HepG2 (cell line): ENCODE measurements around the gene PTK7. TPM values are rescaled to one million over a fixed set of nuclear protein-coding genes. Genes with fewer than 3 reads are reported as not detected.

ENCODE experiments used
- CEBPZ ChIP-seq: IDR thresholded peaks from 2 replicates; pipeline ENCODE4 v1.6.1; 2012; ENCODE audit warnings: low read length, improper control_type of control experiment
- FOXJ3 ChIP-seq: sonication (generic); formaldehyde crosslinking; IDR thresholded peaks from 2 replicates; pipeline ENCODE4 v1.4.0; 2020; ENCODE audit warnings: missing genetic modification reagents, mild to moderate bottlenecking, borderline replicate concordance
- GMEB1 ChIP-seq: sonication (generic); formaldehyde crosslinking; IDR thresholded peaks from 2 replicates; pipeline ENCODE4 v1.5.1; 2020; ENCODE audit warnings: missing genetic modification reagents, mild to moderate bottlenecking, borderline replicate concordance
- MAZ ChIP-seq, 2 experiments: sonication (generic) in 1 of 2; formaldehyde crosslinking in 1 of 2; IDR thresholded peaks; 2 replicates each; pipeline versions ENCODE4 v1.5.0 to v1.6.1; 2012 to 2020; ENCODE audit warnings: low read depth in 2 of 2, mild to moderate bottlenecking in 2 of 2, borderline replicate concordance in 1 of 2, improper control_type of control experiment in 1 of 2, low read length in 1 of 2, missing genetic modification reagents in 1 of 2, moderate library complexity in 1 of 2
- PPARG ChIP-seq: conservative IDR thresholded peaks from 2 replicates; pipeline ENCODE4 v1.6.1; 2016; ENCODE audit warnings: missing biosample characterization, missing genetic modification reagents
- PRDM10 ChIP-seq: sonication (generic); formaldehyde crosslinking; IDR thresholded peaks from 2 replicates; pipeline ENCODE4 v1.4.0; 2020; ENCODE audit warnings: low read depth, missing genetic modification reagents
- TAF15 ChIP-seq: fragments of 200-400 bp; formaldehyde crosslinking; IDR thresholded peaks from one replicate; pipeline ENCODE4 v1.6.1; 2018; ENCODE audit warnings: mild to moderate bottlenecking, low read depth, low read length; ENCODE audit not compliant: poor library complexity, severe bottlenecking
- ZGPAT ChIP-seq: IDR thresholded peaks from 2 replicates; pipeline ENCODE4 v1.6.1; 2016; ENCODE audit warnings: mild to moderate bottlenecking
- ZNF143 ChIP-seq: sonication (generic); formaldehyde crosslinking; IDR thresholded peaks from 2 replicates; pipeline ENCODE4 v1.4.0; 2020; ENCODE audit warnings: missing genetic modification reagents
- ZNF274 ChIP-seq: sonication (generic); formaldehyde crosslinking; IDR thresholded peaks from 2 replicates; pipeline ENCODE4 v1.5.1; 2020; ENCODE audit warnings: mild to moderate bottlenecking, missing genetic modification reagents
- ZNF430 ChIP-seq: sonication (generic); formaldehyde crosslinking; IDR thresholded peaks from 2 replicates; pipeline ENCODE4 v1.9.0; 2021; ENCODE audit warnings: mild to moderate bottlenecking, missing genetic modification reagents
- ZNF496 ChIP-seq: sonication (generic); formaldehyde crosslinking; IDR thresholded peaks from 2 replicates; pipeline ENCODE4 v1.8.1; 2023; ENCODE audit warnings: mild to moderate bottlenecking, moderate library complexity, missing genetic modification reagents; ENCODE audit not compliant: insufficient replicate concordance
- ZNF563 ChIP-seq: sonication (generic); formaldehyde crosslinking; IDR thresholded peaks from 2 replicates; pipeline ENCODE4 v1.8.0; 2022; ENCODE audit warnings: mild to moderate bottlenecking, moderate library complexity, missing genetic modification reagents
- ZNF709 ChIP-seq: sonication (generic); formaldehyde crosslinking; IDR thresholded peaks from 2 replicates; pipeline ENCODE4 v1.5.0; 2020; ENCODE audit warnings: mild to moderate bottlenecking, missing genetic modification reagents
- polyA plus RNA-seq, 8 experiments: library from polyadenylated mRNA; depleted of rRNA in 3 of 8; stranded (reverse) in 7 of 8; unstranded in 1 of 8; fragments of >200 nt; fragmentation: Illumina TruSeq in 4 of 8; extraction: Trizol in 4 of 8; gene quantifications; 2 replicates each; pipeline versions ENCODE4 v1.2.1 to v1.2.3, GENCODE V29; 2011 to 2016; ENCODE audit warnings: low read depth in 4 of 8, missing spikeins in 1 of 8, mixed read lengths in 1 of 8; ENCODE audit not compliant: insufficient read depth in 1 of 8
- total RNA-seq, 5 experiments: library from RNA; depleted of rRNA; stranded (reverse); fragments of >200 nt; fragmentation: Illumina TruSeq; extraction: Trizol; gene quantifications; 2 replicates each; pipeline ENCODE4 v1.2.3, GENCODE V29; 2016; ENCODE audit warnings: low read depth in 1 of 5

The PTK7 gene
- total and polyA plus RNA-seq, 2 of the 13 experiments (the other 11 are each of a cell fraction or from before 2014, with no cell fraction given), result 98.5 to 99.8 TPM

GRCh38 chr6:43143235-43144128 is 67.4 kb downstream of the PTK7 start (continued):
- TF ChIP-seq ZNF563 (CRISPR knock-in tag) (peak; percentile 87; the same call in 1 of the 2 replicates), CEBPZ (no peak), ZNF143 (CRISPR knock-in tag) (peak; percentile 45; the same call in 1 of the 2 replicates), ZNF709 (CRISPR knock-in tag) (peak; percentile 72; the same call in 1 of the 2 replicates), PPARG (peak; percentile 47; the same call in 1 of the 2 replicates), MAZ (IDR thresholded peaks at IDR 0.05; ENCODE audit: borderline replicate concordance, low read depth, low read length) (peak; percentile 87; the same call in 1 of the 2 replicates), MAZ (CRISPR knock-in tag; IDR thresholded peaks at IDR 0.05; ENCODE audit: low read depth) (peak; percentile 81; the same call in 1 of the 2 replicates), ZNF496 (CRISPR knock-in tag) (no peak), FOXJ3 (CRISPR knock-in tag) (peak; percentile 51; the same call in 1 of the 2 replicates), TAF15 (peak; percentile 55), ZGPAT (CRISPR knock-in tag) (peak; percentile 81), ZNF274 (CRISPR knock-in tag) (no peak; the same call in 1 of the 2 replicates), PRDM10 (CRISPR knock-in tag) (0 out of 2 replicates have a peak, but pooled peaks have one; percentile 22), ZNF430 (peak; percentile 54; the same call in 1 of the 2 replicates), GMEB1 (CRISPR knock-in tag) (peak; percentile 54; the same call in 1 of the 2 replicates)
